ENCODE data around the gene OPCML. TPM values are rescaled to one million over a fixed set of nuclear protein-coding genes. Genes with fewer than 3 reads are reported as not detected.

Gene OPCML
- polyA plus RNA-seq, 1 donor from 2014 or later, result 11.6 TPM

DNA sequence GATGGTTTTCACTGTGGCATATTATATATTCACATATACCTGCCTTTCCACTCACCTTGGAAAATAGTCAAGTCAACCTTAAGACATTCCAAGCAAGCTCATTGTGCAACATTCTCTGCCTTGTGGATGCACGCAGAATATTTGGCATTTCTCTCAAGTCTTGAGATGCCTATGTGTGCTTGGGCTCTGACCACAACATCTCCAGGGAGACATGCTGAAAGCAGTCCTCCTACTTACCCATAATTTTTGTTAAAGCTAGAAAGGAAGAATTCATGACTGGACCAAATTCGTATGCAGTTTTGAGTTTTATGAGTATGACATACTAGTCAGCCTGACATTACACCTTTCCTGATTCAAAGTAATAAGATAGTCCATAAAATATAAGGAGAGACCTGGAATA lies 684.0 kb downstream of the OPCML start:
- Histone ChIP-seq H3F3A (ENCODE audit: insufficient read depth, low read length, poor library complexity, severe bottlenecking) (no peaks in the 10 kb centered on the region), H3K9me2 (ENCODE audit: insufficient read depth, low read length) (no peaks in the 10 kb centered on the region), H4K20me1 (ENCODE audit: insufficient read depth) (no peaks in the 10 kb centered on the region), H2AFZ (ENCODE audit: low read depth, low read length) (no peak overlapping the region), H3K4me2 (ENCODE audit: low read length) (no peak overlapping the region), H3K4me3 (ENCODE audit: low read length) (no peak overlapping the region), H3K9me3 (ENCODE audit: low read length) (no peaks in the 10 kb centered on the region), H3K27me3 (ENCODE audit: insufficient read depth, low read depth, low read length) (no peaks in the 10 kb centered on the region), H3K9ac (ENCODE audit: low read length) (no peak overlapping the region), H3K27ac (ENCODE audit: low read length) (no peak overlapping the region), H3K79me2 (replicated peaks; ENCODE audit: insufficient read depth, low read length) (no peaks in the 10 kb centered on the region), H3K36me3 (ENCODE audit: insufficient read depth, low read length) (no peaks in the 10 kb centered on the region)
- TF ChIP-seq CTCF (IDR thresholded peaks at IDR 0.05; ENCODE audit: poor library complexity, severe bottlenecking), result no peak
- TF ChIP-seq, protein P1, sequence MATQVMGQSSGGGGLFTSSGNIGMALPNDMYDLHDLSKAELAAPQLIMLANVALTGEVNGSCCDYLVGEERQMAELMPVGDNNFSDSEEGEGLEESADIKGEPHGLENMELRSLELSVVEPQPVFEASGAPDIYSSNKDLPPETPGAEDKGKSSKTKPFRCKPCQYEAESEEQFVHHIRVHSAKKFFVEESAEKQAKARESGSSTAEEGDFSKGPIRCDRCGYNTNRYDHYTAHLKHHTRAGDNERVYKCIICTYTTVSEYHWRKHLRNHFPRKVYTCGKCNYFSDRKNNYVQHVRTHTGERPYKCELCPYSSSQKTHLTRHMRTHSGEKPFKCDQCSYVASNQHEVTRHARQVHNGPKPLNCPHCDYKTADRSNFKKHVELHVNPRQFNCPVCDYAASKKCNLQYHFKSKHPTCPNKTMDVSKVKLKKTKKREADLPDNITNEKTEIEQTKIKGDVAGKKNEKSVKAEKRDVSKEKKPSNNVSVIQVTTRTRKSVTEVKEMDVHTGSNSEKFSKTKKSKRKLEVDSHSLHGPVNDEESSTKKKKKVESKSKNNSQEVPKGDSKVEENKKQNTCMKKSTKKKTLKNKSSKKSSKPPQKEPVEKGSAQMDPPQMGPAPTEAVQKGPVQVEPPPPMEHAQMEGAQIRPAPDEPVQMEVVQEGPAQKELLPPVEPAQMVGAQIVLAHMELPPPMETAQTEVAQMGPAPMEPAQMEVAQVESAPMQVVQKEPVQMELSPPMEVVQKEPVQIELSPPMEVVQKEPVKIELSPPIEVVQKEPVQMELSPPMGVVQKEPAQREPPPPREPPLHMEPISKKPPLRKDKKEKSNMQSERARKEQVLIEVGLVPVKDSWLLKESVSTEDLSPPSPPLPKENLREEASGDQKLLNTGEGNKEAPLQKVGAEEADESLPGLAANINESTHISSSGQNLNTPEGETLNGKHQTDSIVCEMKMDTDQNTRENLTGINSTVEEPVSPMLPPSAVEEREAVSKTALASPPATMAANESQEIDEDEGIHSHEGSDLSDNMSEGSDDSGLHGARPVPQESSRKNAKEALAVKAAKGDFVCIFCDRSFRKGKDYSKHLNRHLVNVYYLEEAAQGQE (IDR thresholded peaks at IDR 0.05; ENCODE audit: borderline replicate concordance), result no peak
- TF ChIP-seq EZH2 (IDR thresholded peaks at IDR 0.05; ENCODE audit: borderline replicate concordance, insufficient read depth, low read length, poor library complexity, severe bottlenecking), result no peak
- no peak for TF ChIP-seq MXI1 (conservative IDR thresholded peaks at IDR 0.05; ENCODE audit: poor library complexity, severe bottlenecking)
- no peak for TF ChIP-seq POLR2AphosphoS5 (IDR thresholded peaks at IDR 0.05)
- TF ChIP-seq SMC3 (conservative IDR thresholded peaks at IDR 0.05; ENCODE audit: poor library complexity), result no peak
- TF ChIP-seq RAD21 (conservative IDR thresholded peaks at IDR 0.05), result no peak
- TF ChIP-seq TAF1 (IDR thresholded peaks at IDR 0.05; ENCODE audit: low read depth), result no peak
- TF ChIP-seq EP300 (conservative IDR thresholded peaks at IDR 0.05; ENCODE audit: poor library complexity, severe bottlenecking), result no peak

- Histone ChIP-seq H3K9ac (ENCODE audit: low read length) (no peak overlapping the region), H3K4me3 (ENCODE audit: low read length) (no peak overlapping the region), H2AFZ (ENCODE audit: low read depth, low read length) (no peak overlapping the region), H3K9me3 (ENCODE audit: low read length) (no peaks in the 10 kb centered on the region), H3K9me2 (ENCODE audit: insufficient read depth, low read length) (no peaks in the 10 kb centered on the region), H3K4me2 (ENCODE audit: low read length) (no peak overlapping the region), H3F3A (ENCODE audit: insufficient read depth, low read length, poor library complexity, severe bottlenecking) (no peaks in the 10 kb centered on the region), H4K20me1 (ENCODE audit: insufficient read depth) (no peaks in the 10 kb centered on the region), H3K27me3 (ENCODE audit: insufficient read depth, low read depth, low read length) (no peaks in the 10 kb centered on the region), H3K79me2 (replicated peaks; ENCODE audit: insufficient read depth, low read length) (no peaks in the 10 kb centered on the region), H3K36me3 (ENCODE audit: insufficient read depth, low read length) (no peaks in the 10 kb centered on the region), H3K27ac (ENCODE audit: low read length) (no peak overlapping the region)
- TF ChIP-seq EZH2 (IDR thresholded peaks at IDR 0.05; ENCODE audit: borderline replicate concordance, insufficient read depth, low read length, poor library complexity, severe bottlenecking) (no peak), CTCF (IDR thresholded peaks at IDR 0.05; ENCODE audit: poor library complexity, severe bottlenecking) (no peak), POLR2AphosphoS5 (IDR thresholded peaks at IDR 0.05) (no peak), TAF1 (IDR thresholded peaks at IDR 0.05; ENCODE audit: low read depth) (no peak), EP300 (conservative IDR thresholded peaks at IDR 0.05; ENCODE audit: poor library complexity, severe bottlenecking) (no peak), SMC3 (conservative IDR thresholded peaks at IDR 0.05; ENCODE audit: poor library complexity) (no peak), RAD21 (conservative IDR thresholded peaks at IDR 0.05) (no peak), MXI1 (conservative IDR thresholded peaks at IDR 0.05; ENCODE audit: poor library complexity, severe bottlenecking) (no peak)
- TF ChIP-seq, protein P1 (IDR thresholded peaks at IDR 0.05; ENCODE audit: borderline replicate concordance), result no peak
Observed at GRCh38 chr11:132846075-132846474, 686.2 kb downstream of the OPCML start.
